ENCODE measurements around the gene MB. TPM values are rescaled to one million over a fixed set of nuclear protein-coding genes. Genes with fewer than 3 reads are reported as not detected.

Gene MB
- total and polyA plus RNA-seq, 4 donors, result 0.13 to 0.25 TPM; not detected in 2

DNA sequence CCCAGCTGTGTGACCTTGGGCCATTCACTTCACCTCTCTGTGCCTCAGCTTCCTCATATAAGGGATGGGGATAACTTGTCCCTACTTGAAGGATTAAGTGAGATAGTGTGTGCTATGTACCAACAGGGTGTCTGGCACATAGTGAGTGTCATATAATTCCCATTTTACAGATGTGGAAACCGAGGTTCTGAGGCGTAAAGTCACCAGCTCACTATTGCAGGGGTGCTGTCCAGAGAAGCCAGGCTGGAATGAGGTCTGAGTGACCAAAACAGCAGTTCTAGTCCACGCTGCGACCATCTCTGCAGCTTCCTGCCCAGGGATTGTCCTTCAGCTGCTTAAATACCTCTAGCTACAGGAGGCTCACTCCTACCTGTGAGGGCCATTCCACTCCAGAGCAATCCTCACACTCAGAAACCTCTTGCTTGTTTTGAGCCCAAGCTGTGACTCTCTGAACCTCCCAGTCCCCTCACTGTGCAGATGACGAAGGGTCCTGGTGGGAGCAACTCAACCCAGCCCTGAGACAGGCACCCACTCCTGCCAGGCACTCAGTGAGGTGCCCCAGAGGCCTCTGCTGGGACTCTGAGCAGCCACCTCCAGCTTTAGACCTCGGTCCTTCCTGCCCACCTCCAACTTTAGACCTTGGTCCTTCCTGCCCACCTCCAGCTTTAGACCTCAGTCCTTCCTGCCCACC lies 5.8 kb downstream of the MB start:
- no peak overlapping the region for H3K4me3 ChIP-seq (ENCODE audit: low read depth in 1 of 3, low read length in 3 of 3)
- DNase-seq (ENCODE audit: low spot score), result no peak
- H3K4me1 ChIP-seq (ENCODE audit: control insufficient read depth in 4 of 4, insufficient read depth in 4 of 4, low read length in 3 of 4), result peaks cover 0 to 9% (median 5%) of the 10 kb centered on the region in 4 donors
- WGBS, result 87% methylated on average over 6 of the region's 6 CpGs
- H3K36me3 ChIP-seq (ENCODE audit: control insufficient read depth in 4 of 4, insufficient read depth in 3 of 4, low read depth in 1 of 4, low read length in 3 of 4), result no peaks in the 10 kb centered on the region
- no peaks in the 10 kb centered on the region for H3K27me3 ChIP-seq (ENCODE audit: control insufficient read depth in 4 of 4, insufficient read depth in 4 of 4, low read length in 3 of 4)
- H3K27ac ChIP-seq (ENCODE audit: low read depth in 1 of 2, low read length in 2 of 2), result no peak overlapping the region
- H3K9ac ChIP-seq (ENCODE audit: low read depth in 1 of 2, low read length in 2 of 2), result no peak overlapping the region
- H3K9me3 ChIP-seq (ENCODE audit: control insufficient read depth in 4 of 4, low read length in 3 of 4), result no peaks in the 10 kb centered on the region
- no peak for TF ChIP-seq NR2F2 (IDR thresholded peaks at IDR 0.05)
- no peak for TF ChIP-seq TAF1 (conservative IDR thresholded peaks at IDR 0.05)
- TF ChIP-seq, protein P1, sequence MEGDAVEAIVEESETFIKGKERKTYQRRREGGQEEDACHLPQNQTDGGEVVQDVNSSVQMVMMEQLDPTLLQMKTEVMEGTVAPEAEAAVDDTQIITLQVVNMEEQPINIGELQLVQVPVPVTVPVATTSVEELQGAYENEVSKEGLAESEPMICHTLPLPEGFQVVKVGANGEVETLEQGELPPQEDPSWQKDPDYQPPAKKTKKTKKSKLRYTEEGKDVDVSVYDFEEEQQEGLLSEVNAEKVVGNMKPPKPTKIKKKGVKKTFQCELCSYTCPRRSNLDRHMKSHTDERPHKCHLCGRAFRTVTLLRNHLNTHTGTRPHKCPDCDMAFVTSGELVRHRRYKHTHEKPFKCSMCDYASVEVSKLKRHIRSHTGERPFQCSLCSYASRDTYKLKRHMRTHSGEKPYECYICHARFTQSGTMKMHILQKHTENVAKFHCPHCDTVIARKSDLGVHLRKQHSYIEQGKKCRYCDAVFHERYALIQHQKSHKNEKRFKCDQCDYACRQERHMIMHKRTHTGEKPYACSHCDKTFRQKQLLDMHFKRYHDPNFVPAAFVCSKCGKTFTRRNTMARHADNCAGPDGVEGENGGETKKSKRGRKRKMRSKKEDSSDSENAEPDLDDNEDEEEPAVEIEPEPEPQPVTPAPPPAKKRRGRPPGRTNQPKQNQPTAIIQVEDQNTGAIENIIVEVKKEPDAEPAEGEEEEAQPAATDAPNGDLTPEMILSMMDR (IDR thresholded peaks at IDR 0.05; ENCODE audit: low read depth, low read length, missing input control), result no peak
- TF ChIP-seq, protein P2, sequence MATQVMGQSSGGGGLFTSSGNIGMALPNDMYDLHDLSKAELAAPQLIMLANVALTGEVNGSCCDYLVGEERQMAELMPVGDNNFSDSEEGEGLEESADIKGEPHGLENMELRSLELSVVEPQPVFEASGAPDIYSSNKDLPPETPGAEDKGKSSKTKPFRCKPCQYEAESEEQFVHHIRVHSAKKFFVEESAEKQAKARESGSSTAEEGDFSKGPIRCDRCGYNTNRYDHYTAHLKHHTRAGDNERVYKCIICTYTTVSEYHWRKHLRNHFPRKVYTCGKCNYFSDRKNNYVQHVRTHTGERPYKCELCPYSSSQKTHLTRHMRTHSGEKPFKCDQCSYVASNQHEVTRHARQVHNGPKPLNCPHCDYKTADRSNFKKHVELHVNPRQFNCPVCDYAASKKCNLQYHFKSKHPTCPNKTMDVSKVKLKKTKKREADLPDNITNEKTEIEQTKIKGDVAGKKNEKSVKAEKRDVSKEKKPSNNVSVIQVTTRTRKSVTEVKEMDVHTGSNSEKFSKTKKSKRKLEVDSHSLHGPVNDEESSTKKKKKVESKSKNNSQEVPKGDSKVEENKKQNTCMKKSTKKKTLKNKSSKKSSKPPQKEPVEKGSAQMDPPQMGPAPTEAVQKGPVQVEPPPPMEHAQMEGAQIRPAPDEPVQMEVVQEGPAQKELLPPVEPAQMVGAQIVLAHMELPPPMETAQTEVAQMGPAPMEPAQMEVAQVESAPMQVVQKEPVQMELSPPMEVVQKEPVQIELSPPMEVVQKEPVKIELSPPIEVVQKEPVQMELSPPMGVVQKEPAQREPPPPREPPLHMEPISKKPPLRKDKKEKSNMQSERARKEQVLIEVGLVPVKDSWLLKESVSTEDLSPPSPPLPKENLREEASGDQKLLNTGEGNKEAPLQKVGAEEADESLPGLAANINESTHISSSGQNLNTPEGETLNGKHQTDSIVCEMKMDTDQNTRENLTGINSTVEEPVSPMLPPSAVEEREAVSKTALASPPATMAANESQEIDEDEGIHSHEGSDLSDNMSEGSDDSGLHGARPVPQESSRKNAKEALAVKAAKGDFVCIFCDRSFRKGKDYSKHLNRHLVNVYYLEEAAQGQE (IDR thresholded peaks at IDR 0.05), result no peak
- TF ChIP-seq EGR1 (IDR thresholded peaks at IDR 0.05; ENCODE audit: low read depth in 2 of 2), result no peak
- TF ChIP-seq GABPA (IDR thresholded peaks at IDR 0.05 in 1 of 2, conservative IDR thresholded peaks at IDR 0.05 in 1 of 2), result no peak
- TF ChIP-seq RXRA (IDR thresholded peaks at IDR 0.05), result no peak
- no peak for TF ChIP-seq JUND (IDR thresholded peaks at IDR 0.05)
- no peak for TF ChIP-seq RAD21 (IDR thresholded peaks at IDR 0.05)
- TF ChIP-seq SP1 (IDR thresholded peaks at IDR 0.05), result no peak
- TF ChIP-seq, protein P3, sequence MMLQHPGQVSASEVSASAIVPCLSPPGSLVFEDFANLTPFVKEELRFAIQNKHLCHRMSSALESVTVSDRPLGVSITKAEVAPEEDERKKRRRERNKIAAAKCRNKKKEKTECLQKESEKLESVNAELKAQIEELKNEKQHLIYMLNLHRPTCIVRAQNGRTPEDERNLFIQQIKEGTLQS (IDR thresholded peaks at IDR 0.05), result no peak
- no peak for TF ChIP-seq FOXA2 (IDR thresholded peaks at IDR 0.05)
- TF ChIP-seq YY1 (IDR thresholded peaks at IDR 0.05), result no peak
- TF ChIP-seq, protein P4, sequence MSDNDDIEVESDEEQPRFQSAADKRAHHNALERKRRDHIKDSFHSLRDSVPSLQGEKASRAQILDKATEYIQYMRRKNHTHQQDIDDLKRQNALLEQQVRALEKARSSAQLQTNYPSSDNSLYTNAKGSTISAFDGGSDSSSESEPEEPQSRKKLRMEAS (IDR thresholded peaks at IDR 0.05), result no peak
- no peak for TF ChIP-seq HNF4G (IDR thresholded peaks at IDR 0.05)
- no peak for TF ChIP-seq HNF4A (conservative IDR thresholded peaks at IDR 0.05)

DNA sequence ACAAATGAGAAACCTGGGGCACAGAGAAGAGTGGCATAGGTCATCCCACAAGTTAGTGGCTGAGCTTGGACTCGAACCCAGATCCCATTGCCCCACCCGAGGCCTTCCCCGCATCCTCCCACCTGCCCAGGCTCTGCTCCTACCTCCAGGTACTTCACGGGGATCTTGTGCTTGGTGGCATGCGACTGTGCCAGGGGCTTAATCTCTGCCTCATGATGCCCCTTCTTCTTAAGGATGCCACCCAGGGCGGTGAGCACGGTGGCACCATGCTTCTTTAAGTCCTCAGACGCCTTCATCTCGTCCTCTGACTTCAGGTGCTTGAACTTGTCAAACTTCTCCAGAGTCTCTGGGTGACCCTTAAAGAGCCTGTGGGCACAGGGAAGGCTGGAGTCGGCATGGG lies 6.4 kb downstream of the MB start:
- no peaks in the 10 kb centered on the region for H3K9me3 ChIP-seq (ENCODE audit: control insufficient read depth in 4 of 4, low read length in 3 of 4)
- 70% methylated on average over 10 of the region's 10 CpGs for whole genome bisulfite sequencing
- no peak for DNase-seq (ENCODE audit: low spot score)

More for the DNA sequence above, 6.4 kb downstream of the MB start:
- H3K27me3 ChIP-seq (ENCODE audit: control insufficient read depth in 4 of 4, insufficient read depth in 4 of 4, low read length in 3 of 4), result no peaks in the 10 kb centered on the region
- no peaks in the 10 kb centered on the region for H3K36me3 ChIP-seq (ENCODE audit: control insufficient read depth in 4 of 4, insufficient read depth in 3 of 4, low read depth in 1 of 4, low read length in 3 of 4)
- TF ChIP-seq, protein P4 (IDR thresholded peaks at IDR 0.05), result no peak
- TF ChIP-seq RAD21 (IDR thresholded peaks at IDR 0.05) (no peak), GABPA (IDR thresholded peaks at IDR 0.05 in 1 of 2, conservative IDR thresholded peaks at IDR 0.05 in 1 of 2) (no peak), JUND (IDR thresholded peaks at IDR 0.05) (no peak), SP1 (IDR thresholded peaks at IDR 0.05) (no peak), RXRA (IDR thresholded peaks at IDR 0.05) (no peak), TAF1 (conservative IDR thresholded peaks at IDR 0.05) (no peak), NR2F2 (IDR thresholded peaks at IDR 0.05) (no peak), HNF4G (IDR thresholded peaks at IDR 0.05) (no peak)
- TF ChIP-seq, protein P5, sequence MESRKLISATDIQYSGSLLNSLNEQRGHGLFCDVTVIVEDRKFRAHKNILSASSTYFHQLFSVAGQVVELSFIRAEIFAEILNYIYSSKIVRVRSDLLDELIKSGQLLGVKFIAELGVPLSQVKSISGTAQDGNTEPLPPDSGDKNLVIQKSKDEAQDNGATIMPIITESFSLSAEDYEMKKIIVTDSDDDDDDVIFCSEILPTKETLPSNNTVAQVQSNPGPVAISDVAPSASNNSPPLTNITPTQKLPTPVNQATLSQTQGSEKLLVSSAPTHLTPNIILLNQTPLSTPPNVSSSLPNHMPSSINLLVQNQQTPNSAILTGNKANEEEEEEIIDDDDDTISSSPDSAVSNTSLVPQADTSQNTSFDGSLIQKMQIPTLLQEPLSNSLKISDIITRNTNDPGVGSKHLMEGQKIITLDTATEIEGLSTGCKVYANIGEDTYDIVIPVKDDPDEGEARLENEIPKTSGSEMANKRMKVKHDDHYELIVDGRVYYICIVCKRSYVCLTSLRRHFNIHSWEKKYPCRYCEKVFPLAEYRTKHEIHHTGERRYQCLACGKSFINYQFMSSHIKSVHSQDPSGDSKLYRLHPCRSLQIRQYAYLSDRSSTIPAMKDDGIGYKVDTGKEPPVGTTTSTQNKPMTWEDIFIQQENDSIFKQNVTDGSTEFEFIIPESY (IDR thresholded peaks at IDR 0.05), result no peak
- no peak overlapping the region for H3K9ac ChIP-seq (ENCODE audit: low read depth in 1 of 2, low read length in 2 of 2)
- no peak overlapping the region for H3K27ac ChIP-seq (ENCODE audit: low read depth in 1 of 2, low read length in 2 of 2)
- H3K4me3 ChIP-seq (ENCODE audit: low read depth in 1 of 3, low read length in 3 of 3), result no peak overlapping the region
- peaks cover 3 to 13% (median 10%) of the 10 kb centered on the region in 4 donors for H3K4me1 ChIP-seq (ENCODE audit: control insufficient read depth in 4 of 4, insufficient read depth in 4 of 4, low read length in 3 of 4)

Measured in liver (tissue), 9 donors.